K562 (cell line): Measurements from ENCODE around the gene SACS.

Experiments used
- EP300 ChIP-seq: IDR thresholded peaks from 2 replicates; pipeline ENCODE4 v1.6.1; 2012; ENCODE audit warnings: low read length, improper control_type of control experiment
- ZNF785 ChIP-seq: fragments of 250-450 bp; sonication (Bioruptor Pico); IDR thresholded peaks from 2 replicates; pipeline ENCODE4 v1.4.0; 2020; ENCODE audit warnings: mild to moderate bottlenecking
- TF ChIP-seq, protein P1 (sequence below): fragments of 250-450 bp; sonication (Bioruptor Pico); IDR thresholded peaks from 2 replicates; pipeline ENCODE4 v1.5.0; 2020; ENCODE audit warnings: mild to moderate bottlenecking, borderline replicate concordance
- TF ChIP-seq, protein P2 (sequence below): sonication (generic); formaldehyde crosslinking; IDR thresholded peaks from 2 replicates; pipeline ENCODE4 v1.5.0; 2020; ENCODE audit warnings: missing genetic modification reagents

DNA sequence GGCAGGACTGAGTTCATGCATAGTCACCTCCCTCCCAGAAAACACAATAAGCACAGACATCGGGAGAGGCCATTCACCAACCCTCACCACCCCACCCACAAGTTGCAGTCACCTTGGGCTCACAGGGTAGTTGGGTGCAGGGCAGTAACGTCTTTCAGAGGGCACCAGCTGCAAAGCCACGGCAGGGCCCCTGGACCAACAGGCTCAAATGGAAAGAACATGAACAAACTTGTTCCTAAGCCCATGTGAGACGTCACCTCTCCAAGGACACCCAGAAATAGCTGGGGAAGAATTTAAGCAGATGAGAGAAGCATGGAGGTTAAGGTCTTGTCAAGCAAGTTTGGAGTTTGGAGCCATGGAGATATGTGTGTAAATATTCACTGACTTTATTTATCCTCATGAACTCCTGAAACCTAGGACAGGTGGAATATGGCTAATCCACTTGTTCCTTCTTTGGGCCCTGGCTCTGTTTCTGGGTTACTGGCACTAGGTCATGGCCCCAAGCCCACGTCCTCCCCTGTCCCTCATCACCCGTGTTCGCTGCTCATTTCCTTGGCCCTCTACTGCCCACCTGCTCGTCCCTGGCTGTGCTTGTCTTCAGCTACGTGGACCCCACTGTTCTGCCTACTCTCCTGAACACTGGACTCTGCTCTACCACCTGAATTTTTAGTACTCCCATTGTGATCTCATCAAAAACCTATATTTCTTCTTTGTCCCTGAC is 40.4 kb downstream of the SACS start:
- TF ChIP-seq, protein P1, sequence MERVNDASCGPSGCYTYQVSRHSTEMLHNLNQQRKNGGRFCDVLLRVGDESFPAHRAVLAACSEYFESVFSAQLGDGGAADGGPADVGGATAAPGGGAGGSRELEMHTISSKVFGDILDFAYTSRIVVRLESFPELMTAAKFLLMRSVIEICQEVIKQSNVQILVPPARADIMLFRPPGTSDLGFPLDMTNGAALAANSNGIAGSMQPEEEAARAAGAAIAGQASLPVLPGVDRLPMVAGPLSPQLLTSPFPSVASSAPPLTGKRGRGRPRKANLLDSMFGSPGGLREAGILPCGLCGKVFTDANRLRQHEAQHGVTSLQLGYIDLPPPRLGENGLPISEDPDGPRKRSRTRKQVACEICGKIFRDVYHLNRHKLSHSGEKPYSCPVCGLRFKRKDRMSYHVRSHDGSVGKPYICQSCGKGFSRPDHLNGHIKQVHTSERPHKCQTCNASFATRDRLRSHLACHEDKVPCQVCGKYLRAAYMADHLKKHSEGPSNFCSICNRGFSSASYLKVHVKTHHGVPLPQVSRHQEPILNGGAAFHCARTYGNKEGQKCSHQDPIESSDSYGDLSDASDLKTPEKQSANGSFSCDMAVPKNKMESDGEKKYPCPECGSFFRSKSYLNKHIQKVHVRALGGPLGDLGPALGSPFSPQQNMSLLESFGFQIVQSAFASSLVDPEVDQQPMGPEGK (CRISPR knock-in tag): no peak
- TF ChIP-seq, protein P2, sequence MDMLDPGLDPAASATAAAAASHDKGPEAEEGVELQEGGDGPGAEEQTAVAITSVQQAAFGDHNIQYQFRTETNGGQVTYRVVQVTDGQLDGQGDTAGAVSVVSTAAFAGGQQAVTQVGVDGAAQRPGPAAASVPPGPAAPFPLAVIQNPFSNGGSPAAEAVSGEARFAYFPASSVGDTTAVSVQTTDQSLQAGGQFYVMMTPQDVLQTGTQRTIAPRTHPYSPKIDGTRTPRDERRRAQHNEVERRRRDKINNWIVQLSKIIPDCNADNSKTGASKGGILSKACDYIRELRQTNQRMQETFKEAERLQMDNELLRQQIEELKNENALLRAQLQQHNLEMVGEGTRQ (CRISPR knock-in tag): no peak
- TF ChIP-seq ZNF785 (no peak), EP300 (no peak)
